ENCODE data around the gene GRAPL.
"Not testable (repeated sequence)": the region's sequence is repeated elsewhere in the genome, so short reads cannot be mapped to it uniquely, and the experiment has no call there.

Gene GRAPL

GRCh38 chr17:19137959-19138358, 10.6 kb downstream of the GRAPL start:
- not testable (repeated sequence) for DNase-seq

- DNase-seq: not testable (repeated sequence)
Observed at GRCh38 chr17:19141366-19142155, 14.2 kb downstream of the GRAPL start.

GRCh38 chr17:19142419-19142818, 15.0 kb downstream of the GRAPL start:
- DNase-seq: not testable (repeated sequence)

GRCh38 chr17:19143097-19143777, 15.8 kb downstream of the GRAPL start:
- DNase-seq: not testable (repeated sequence)

GRCh38 chr17:19144373-19144772, 17.0 kb downstream of the GRAPL start:
- not testable (repeated sequence) for DNase-seq

- not testable (repeated sequence) for DNase-seq
Observed at GRCh38 chr17:19145471-19145870, 18.1 kb downstream of the GRAPL start.

GRCh38 chr17:19150678-19151615, 23.6 kb downstream of the GRAPL start:
- DNase-seq: not testable (repeated sequence)

- not testable (repeated sequence) for DNase-seq
Observed at GRCh38 chr17:19157628-19158027, 30.2 kb downstream of the GRAPL start.

- DNase-seq: not testable (repeated sequence)
Observed at GRCh38 chr17:19158478-19158877, 31.1 kb downstream of the GRAPL start.

GRCh38 chr17:19158938-19159337, 31.5 kb downstream of the GRAPL start:
- not testable (repeated sequence) for DNase-seq

- DNase-seq: not testable (repeated sequence)
Observed at GRCh38 chr17:19161308-19162107, 34.1 kb downstream of the GRAPL start.

GRCh38 chr17:19162384-19163216, 35.2 kb downstream of the GRAPL start:
- not testable (repeated sequence) for DNase-seq

- DNase-seq: not testable (repeated sequence)
Observed at GRCh38 chr17:19174422-19174821, 47.0 kb downstream of the GRAPL start.

GRCh38 chr17:19175410-19175809, 48.0 kb downstream of the GRAPL start:
- DNase-seq: not testable (repeated sequence)

GRCh38 chr17:19181040-19181875, 53.9 kb downstream of the GRAPL start:
- not testable (repeated sequence) for DNase-seq

- DNase-seq: not testable (repeated sequence)
Observed at GRCh38 chr17:19187883-19188869, 60.8 kb downstream of the GRAPL start.

GRCh38 chr17:19188870-19189708, 61.7 kb downstream of the GRAPL start:
- not testable (repeated sequence) for DNase-seq

All from right forelimb (tissue), 1 donor.